Neutrophil (primary cell): ENCODE results near the gene LILRB3.
"Not testable (repeated sequence)": the region's sequence is repeated elsewhere in the genome, so short reads cannot be mapped to it uniquely, and the experiment has no call there.

Source experiments
- H3K27ac ChIP-seq: fragments of 200-600 bp; sonication (generic); 2 replicates; pipeline ENCODE4 v1.5.1; 2016; ENCODE audit warnings: mild to moderate bottlenecking, moderate library complexity
- H3K27me3 ChIP-seq: fragments of 200-600 bp; sonication (generic); 2 replicates; pipeline ENCODE4 v1.6.0; 2016; ENCODE audit warnings: mild to moderate bottlenecking
- H3K36me3 ChIP-seq: fragments of 200-600 bp; sonication (generic); 2 replicates; pipeline ENCODE4 v1.5.1; 2017
- H3K4me1 ChIP-seq, 2 experiments: fragments of 200-600 bp in 1 of 2; sonication (generic) in 1 of 2; 1 replicate in 1 of 2; 2 replicates in 1 of 2; pipeline versions ENCODE4 v1.5.1 to v1.6.1; 2013 to 2016; ENCODE audit warnings: low read depth in 1 of 2, low read length in 1 of 2, mild to moderate bottlenecking in 1 of 2, moderate library complexity in 1 of 2; ENCODE audit not compliant: control insufficient read depth in 1 of 2, insufficient read depth in 1 of 2
- H3K4me3 ChIP-seq, 2 experiments: fragments of 200-600 bp in 1 of 2; sonication (generic) in 1 of 2; 1 replicate in 1 of 2; 2 replicates in 1 of 2; pipeline ENCODE4 v1.5.1; 2013 to 2016; ENCODE audit warnings: low read depth in 1 of 2, low read length in 1 of 2, mild to moderate bottlenecking in 1 of 2, moderate library complexity in 1 of 2
- H3K9me3 ChIP-seq: fragments of 200-600 bp; sonication (generic); 2 replicates; pipeline ENCODE4 v1.5.1; 2016
- TF ChIP-seq, protein P1 (sequence below): fragments of 200-600 bp; sonication (generic); IDR thresholded peaks from 2 replicates; pipeline ENCODE4 v1.5.1; 2016; ENCODE audit warnings: antibody characterized with exemption

Gene LILRB3

DNA sequence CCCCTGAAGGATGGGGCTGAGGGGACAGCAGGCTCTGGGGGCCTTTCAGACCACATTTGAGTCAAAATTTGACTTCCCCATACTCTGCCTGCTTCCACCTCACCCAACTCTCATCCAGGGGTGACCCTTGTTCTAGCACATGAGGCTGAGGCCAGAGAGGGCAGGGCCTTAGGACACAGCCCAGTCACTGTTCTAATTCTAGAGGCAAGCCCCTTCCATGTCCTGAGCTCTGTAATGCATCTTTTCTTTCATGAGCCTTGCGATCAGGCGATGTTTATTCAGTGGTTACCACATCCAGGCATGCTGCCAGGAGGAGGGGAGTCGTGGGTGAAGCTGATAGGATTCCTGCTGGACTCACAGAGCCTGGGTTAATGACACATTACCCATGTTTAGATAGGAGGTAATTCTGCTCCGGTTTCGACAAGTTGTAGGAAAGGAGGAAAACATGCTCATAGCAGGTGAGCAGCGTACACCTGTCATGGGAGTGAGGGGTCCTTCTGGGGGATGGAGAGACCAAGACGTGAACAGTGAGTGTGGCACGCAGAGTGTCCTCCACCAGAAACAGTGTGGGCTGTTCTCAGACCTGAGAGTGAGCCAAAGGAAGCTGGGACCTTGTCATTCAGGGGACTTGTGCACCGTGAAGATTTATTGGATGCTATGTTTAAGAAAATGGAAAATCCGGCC is 12.9 kb downstream of the LILRB3 start:
- no peaks in the 10 kb centered on the region for H3K27me3 ChIP-seq
- peak overlapping the region; percentile 59 to 87 for H3K4me3 ChIP-seq
- peaks cover 28% of the 10 kb centered on the region for H3K36me3 ChIP-seq
- H3K4me1 ChIP-seq = peaks cover 84 to 90% of the 10 kb centered on the region in 2 experiments
- TF ChIP-seq, protein P1, sequence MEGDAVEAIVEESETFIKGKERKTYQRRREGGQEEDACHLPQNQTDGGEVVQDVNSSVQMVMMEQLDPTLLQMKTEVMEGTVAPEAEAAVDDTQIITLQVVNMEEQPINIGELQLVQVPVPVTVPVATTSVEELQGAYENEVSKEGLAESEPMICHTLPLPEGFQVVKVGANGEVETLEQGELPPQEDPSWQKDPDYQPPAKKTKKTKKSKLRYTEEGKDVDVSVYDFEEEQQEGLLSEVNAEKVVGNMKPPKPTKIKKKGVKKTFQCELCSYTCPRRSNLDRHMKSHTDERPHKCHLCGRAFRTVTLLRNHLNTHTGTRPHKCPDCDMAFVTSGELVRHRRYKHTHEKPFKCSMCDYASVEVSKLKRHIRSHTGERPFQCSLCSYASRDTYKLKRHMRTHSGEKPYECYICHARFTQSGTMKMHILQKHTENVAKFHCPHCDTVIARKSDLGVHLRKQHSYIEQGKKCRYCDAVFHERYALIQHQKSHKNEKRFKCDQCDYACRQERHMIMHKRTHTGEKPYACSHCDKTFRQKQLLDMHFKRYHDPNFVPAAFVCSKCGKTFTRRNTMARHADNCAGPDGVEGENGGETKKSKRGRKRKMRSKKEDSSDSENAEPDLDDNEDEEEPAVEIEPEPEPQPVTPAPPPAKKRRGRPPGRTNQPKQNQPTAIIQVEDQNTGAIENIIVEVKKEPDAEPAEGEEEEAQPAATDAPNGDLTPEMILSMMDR = no peak
- H3K9me3 ChIP-seq = no peaks in the 10 kb centered on the region
- peak overlapping the region; percentile 93 for H3K27ac ChIP-seq

DNA sequence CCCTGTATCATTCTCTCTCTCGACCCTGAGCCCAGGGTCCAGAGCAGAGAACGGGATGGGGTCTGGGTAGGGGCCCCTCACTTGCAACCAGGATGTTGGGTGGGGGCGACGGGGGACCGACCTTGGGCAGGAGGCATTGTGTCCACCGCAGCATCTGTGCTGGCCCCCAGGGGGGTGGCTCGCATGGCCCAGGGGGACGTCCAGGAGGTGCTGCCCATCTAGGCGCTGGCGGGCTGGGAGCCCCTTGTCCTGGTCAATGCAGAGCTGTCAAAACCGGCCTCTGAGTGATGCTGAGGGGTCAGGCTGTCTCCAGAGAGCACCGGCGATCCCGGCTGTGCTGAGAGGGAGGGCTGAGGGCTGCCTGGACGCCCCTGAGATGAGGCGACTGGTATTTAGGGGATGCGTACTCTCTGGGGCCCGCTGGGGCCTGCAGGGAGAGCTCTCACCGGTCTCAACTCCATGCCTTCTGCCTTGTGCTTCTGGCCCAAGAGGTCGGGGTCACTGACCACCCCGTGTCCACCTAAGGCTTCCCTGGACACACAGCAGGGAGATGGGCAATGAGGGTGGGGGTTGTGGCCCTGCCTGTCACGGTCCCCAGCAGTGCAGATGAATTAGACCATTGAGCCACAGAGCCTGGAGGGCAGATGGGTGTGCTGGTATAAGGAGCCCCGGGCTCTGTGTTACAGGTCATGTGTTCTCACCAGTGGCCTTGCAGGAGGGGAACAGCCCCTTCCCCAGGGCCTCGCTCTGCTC is 13.6 kb downstream of the LILRB3 start:
- Histone ChIP-seq H3K27ac (peak overlapping the region; percentile 93), H3K4me1 (peaks cover 88 to 95% of the 10 kb centered on the region in 2 experiments), H3K36me3 (peaks cover 36% of the 10 kb centered on the region), H3K27me3 (no peaks in the 10 kb centered on the region), H3K4me3 (peak overlapping the region; percentile 59 to 87), H3K9me3 (no peaks in the 10 kb centered on the region)
- TF ChIP-seq, protein P1 = no peak

DNA sequence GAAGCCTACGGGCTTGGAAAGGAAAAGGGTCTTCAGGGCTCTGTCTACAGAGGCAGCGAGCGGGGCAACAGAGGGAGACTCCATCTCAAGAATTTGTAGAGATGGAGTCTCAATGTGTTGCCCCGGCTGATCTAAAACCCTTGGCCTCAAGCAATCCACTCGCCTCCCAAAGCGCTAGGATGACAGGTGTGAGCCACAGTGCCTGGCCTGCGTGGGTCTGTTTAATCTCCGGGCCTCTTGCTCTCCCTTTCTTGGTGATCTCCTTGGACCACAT is 14.1 kb downstream of the LILRB3 start:
- peak overlapping the region; percentile 93 for H3K27ac ChIP-seq
- no peaks in the 10 kb centered on the region for H3K9me3 ChIP-seq
- peaks cover 93 to 95% of the 10 kb centered on the region in 2 experiments for H3K4me1 ChIP-seq
- H3K27me3 ChIP-seq = no peaks in the 10 kb centered on the region
- TF ChIP-seq, protein P1 = no peak
- H3K36me3 ChIP-seq = peaks cover 41% of the 10 kb centered on the region
- H3K4me3 ChIP-seq = peak overlapping the region; percentile 59 to 87

DNA sequence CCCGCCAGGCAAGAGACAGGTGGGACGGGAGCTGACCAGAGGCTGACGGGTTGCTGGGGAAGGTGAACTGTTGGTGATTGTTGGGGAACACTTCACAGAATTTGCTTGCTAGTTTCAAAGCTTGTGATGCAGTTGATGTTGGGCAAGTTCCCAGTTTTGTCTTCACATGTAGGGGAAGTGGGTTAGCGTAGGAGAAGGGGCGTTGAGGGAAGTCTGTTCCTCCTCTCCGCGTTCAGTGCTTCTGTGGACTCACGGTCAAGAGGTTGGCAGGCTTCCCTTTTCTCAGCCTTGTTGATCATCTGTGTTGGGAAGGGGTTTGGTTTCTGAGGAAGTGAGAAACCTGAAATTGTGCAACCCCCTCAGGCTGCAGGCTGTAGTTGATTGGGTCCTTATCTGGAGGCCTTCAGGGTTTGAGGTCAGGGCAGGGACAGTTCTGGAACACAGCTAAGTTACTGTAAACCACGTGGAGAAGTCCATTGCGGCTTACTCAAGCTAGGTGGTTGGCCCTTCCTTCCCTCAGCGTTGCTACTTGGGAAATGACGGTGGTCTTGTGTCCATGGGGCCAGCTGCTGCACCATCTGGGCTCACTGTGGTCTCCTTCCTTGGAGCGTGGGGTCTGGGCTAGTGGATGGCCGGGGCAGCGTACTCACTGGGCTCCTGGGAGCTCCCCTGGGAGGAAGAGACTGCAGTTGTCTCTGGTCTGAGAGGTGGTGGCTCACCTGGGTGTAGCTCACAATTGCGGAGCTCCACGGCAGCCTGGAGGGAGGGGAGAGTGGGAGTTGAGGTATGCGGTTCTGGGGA is 14.6 kb downstream of the LILRB3 start:
- TF ChIP-seq, protein P1 = peak; percentile 12
- Histone ChIP-seq H3K27ac (peak overlapping the region; percentile 93), H3K9me3 (no peaks in the 10 kb centered on the region), H3K4me1 (peaks cover 93 to 95% of the 10 kb centered on the region in 2 experiments), H3K4me3 (peak overlapping the region; percentile 59 to 87), H3K36me3 (peaks cover 46% of the 10 kb centered on the region), H3K27me3 (no peaks in the 10 kb centered on the region)

DNA sequence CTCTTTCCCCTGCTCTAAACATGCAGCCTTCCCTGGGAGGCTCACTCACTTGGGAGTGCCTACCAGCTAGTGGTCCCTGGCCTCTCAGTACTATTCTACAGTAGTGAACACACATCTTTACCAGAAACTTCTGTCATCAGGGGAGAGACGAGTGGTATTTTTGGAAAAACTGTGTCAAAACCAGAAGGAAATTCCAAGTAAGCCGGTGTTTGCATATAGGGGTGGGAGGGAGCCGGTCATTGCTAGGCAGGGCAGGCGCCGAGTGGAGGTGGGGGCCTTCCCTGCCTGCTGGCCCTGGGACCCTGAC is 15.2 kb downstream of the LILRB3 start:
- TF ChIP-seq, protein P1 = no peak
- Histone ChIP-seq H3K4me3 (peak overlapping the region; percentile 59 to 87), H3K27me3 (no peaks in the 10 kb centered on the region), H3K27ac (peak overlapping the region; percentile 93), H3K4me1 (peaks cover 93 to 95% of the 10 kb centered on the region in 2 experiments), H3K9me3 (no peaks in the 10 kb centered on the region), H3K36me3 (peaks cover 52% of the 10 kb centered on the region)

DNA sequence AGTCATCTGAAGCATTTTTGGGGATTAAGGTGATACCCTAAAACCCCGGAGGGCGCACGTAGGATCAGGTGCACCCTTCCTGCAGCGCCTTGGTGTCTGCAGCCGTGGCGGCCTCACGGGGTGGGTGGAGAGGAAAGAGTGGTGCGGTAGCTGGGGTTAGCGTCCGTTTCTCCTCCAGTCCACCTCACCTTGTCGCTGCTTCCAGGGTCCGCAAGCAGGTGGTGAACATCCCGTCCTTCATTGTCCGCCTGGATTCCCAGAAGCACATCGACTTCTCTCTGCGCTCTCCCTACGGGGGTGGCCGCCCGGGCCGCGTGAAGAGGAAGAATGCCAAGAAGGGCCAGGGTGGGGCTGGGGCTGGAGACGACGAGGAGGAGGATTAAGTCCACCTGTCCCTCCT is 15.6 kb downstream of the LILRB3 start:
- not testable (repeated sequence) for H3K27me3 ChIP-seq, H3K9me3 ChIP-seq
- Histone ChIP-seq H3K4me3 (peak overlapping the region; percentile 59 to 87), H3K27ac (peak overlapping the region; percentile 93), H3K36me3 (peaks cover 56% of the 10 kb centered on the region), H3K4me1 (peaks cover 94 to 95% of the 10 kb centered on the region in 2 experiments)
